Measurements from ENCODE around the gene ZRANB3.

DNA sequence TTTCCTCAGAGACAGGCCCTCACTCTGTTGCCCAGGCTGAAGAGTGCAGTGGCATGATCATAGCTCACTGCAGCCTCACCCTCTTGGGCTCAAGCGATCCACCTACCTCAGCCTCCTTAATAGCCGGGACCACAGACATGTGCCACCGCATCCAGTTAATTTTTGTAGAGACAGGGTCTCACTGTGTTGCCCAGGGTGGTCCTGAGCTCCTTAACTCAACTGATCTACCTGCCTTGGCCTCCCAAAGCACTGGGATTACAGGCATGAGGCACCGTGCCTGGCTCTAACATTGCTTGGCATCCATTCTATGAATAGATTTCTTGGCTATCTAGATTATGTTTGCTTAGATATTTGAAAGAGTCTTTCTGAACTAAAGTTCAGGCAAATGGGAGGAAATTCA lies 21.9 kb upstream of the ZRANB3 start:
- TF ChIP-seq, protein P1, sequence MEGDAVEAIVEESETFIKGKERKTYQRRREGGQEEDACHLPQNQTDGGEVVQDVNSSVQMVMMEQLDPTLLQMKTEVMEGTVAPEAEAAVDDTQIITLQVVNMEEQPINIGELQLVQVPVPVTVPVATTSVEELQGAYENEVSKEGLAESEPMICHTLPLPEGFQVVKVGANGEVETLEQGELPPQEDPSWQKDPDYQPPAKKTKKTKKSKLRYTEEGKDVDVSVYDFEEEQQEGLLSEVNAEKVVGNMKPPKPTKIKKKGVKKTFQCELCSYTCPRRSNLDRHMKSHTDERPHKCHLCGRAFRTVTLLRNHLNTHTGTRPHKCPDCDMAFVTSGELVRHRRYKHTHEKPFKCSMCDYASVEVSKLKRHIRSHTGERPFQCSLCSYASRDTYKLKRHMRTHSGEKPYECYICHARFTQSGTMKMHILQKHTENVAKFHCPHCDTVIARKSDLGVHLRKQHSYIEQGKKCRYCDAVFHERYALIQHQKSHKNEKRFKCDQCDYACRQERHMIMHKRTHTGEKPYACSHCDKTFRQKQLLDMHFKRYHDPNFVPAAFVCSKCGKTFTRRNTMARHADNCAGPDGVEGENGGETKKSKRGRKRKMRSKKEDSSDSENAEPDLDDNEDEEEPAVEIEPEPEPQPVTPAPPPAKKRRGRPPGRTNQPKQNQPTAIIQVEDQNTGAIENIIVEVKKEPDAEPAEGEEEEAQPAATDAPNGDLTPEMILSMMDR (conservative IDR thresholded peaks at IDR 0.05 in 1 of 2, IDR thresholded peaks at IDR 0.05 in 1 of 2; ENCODE audit: low read depth in 1 of 2, low read length in 2 of 2) = no peak
- TF ChIP-seq EZH2 (IDR thresholded peaks at IDR 0.05; ENCODE audit: low read length, missing control alignments) = no peak
